ENCODE measurements around the gene SMIM41.
"Not testable (repeated sequence)": the region's sequence is repeated elsewhere in the genome, so short reads cannot be mapped to it uniquely, and the experiment has no call there.

Gene SMIM41

GRCh38 chr12:52097045-52097666 is 17.7 kb downstream of the SMIM41 start:
- Histone ChIP-seq H3K9ac (ENCODE audit: low read length) (no peak overlapping the region), H4K91ac (ENCODE audit: low read depth, low read length) (no peak overlapping the region), H3K4ac (ENCODE audit: low read depth, low read length) (no peak overlapping the region), H2AFZ (ENCODE audit: insufficient read depth, low read length, poor library complexity) (no peak overlapping the region), H2AK5ac (ENCODE audit: low read length) (no peak overlapping the region), H3K23ac (ENCODE audit: low read length) (no peak overlapping the region), H3K4me3 (ENCODE audit: low read depth, low read length) (no peak overlapping the region), H2BK5ac (ENCODE audit: low read depth, low read length, poor library complexity) (no peak overlapping the region), H3K4me1 (ENCODE audit: control insufficient read depth in 1 of 2, insufficient read depth in 2 of 2, low read length in 2 of 2) (no peaks in the 10 kb centered on the region), H3K4me2 (ENCODE audit: low read length) (no peak overlapping the region), H3K79me2 (ENCODE audit: control insufficient read depth, insufficient read depth, low read length, poor library complexity) (no peaks in the 10 kb centered on the region), H3K27ac (ENCODE audit: low read depth, low read length) (no peak overlapping the region), H3K79me1 (ENCODE audit: low read length) (no peaks in the 10 kb centered on the region), H2BK12ac (ENCODE audit: low read length) (no peak overlapping the region), H4K8ac (ENCODE audit: low read depth, low read length) (no peak overlapping the region), H4K12ac (ENCODE audit: low read depth, low read length) (no peak overlapping the region), H2BK120ac (ENCODE audit: insufficient read depth, low read length, poor library complexity) (no peak overlapping the region), H3K36me3 (ENCODE audit: control insufficient read depth in 1 of 2, insufficient read depth in 2 of 2, low read length in 2 of 2) (no peaks in the 10 kb centered on the region), H3K27me3 (ENCODE audit: insufficient read depth, low read length) (no peaks in the 10 kb centered on the region), H3K18ac (ENCODE audit: low read length) (no peak overlapping the region), H3K9me3 (ENCODE audit: insufficient read depth, low read depth, low read length) (peaks cover 2% of the 10 kb centered on the region), H3K14ac (ENCODE audit: low read length) (no peak overlapping the region)
- WGBS (ENCODE audit: extremely low coverage, insufficient coverage, insufficient read length) = no CpG with 5 or more reads among the region's 21 CpGs
- no peak for DNase-seq

GRCh38 chr12:52104431-52105089 is 25.1 kb downstream of the SMIM41 start:
- H4K8ac ChIP-seq (ENCODE audit: low read depth, low read length); H3K27me3 ChIP-seq (ENCODE audit: insufficient read depth, low read length); H2BK5ac ChIP-seq (ENCODE audit: low read depth, low read length, poor library complexity); H3K4ac ChIP-seq (ENCODE audit: low read depth, low read length); H3K4me3 ChIP-seq (ENCODE audit: low read depth, low read length); H3K36me3 ChIP-seq (ENCODE audit: control insufficient read depth in 1 of 2, insufficient read depth in 2 of 2, low read length in 2 of 2); H3K27ac ChIP-seq (ENCODE audit: low read depth, low read length); H3K9ac ChIP-seq (ENCODE audit: low read length); H3K79me2 ChIP-seq (ENCODE audit: control insufficient read depth, insufficient read depth, low read length, poor library complexity); H3K23ac ChIP-seq (ENCODE audit: low read length); DNase-seq; H3K9me3 ChIP-seq (ENCODE audit: insufficient read depth, low read depth, low read length); H3K4me1 ChIP-seq (ENCODE audit: control insufficient read depth in 1 of 2, insufficient read depth in 2 of 2, low read length in 2 of 2); H3K4me2 ChIP-seq (ENCODE audit: low read length); H3K18ac ChIP-seq (ENCODE audit: low read length); H2AK5ac ChIP-seq (ENCODE audit: low read length); H4K12ac ChIP-seq (ENCODE audit: low read depth, low read length); H3K79me1 ChIP-seq (ENCODE audit: low read length); H3K14ac ChIP-seq (ENCODE audit: low read length); H2BK12ac ChIP-seq (ENCODE audit: low read length); H2AFZ ChIP-seq (ENCODE audit: insufficient read depth, low read length, poor library complexity); H2BK120ac ChIP-seq (ENCODE audit: insufficient read depth, low read length, poor library complexity); H4K91ac ChIP-seq (ENCODE audit: low read depth, low read length): not testable (repeated sequence)
- WGBS (ENCODE audit: extremely low coverage, insufficient coverage, insufficient read length) = no CpG with 5 or more reads among the region's 10 CpGs

- not testable (repeated sequence) for H2BK12ac ChIP-seq (ENCODE audit: low read length); H3K4me3 ChIP-seq (ENCODE audit: low read depth, low read length); H3K79me2 ChIP-seq (ENCODE audit: control insufficient read depth, insufficient read depth, low read length, poor library complexity); H2BK120ac ChIP-seq (ENCODE audit: insufficient read depth, low read length, poor library complexity); H2AFZ ChIP-seq (ENCODE audit: insufficient read depth, low read length, poor library complexity); H3K14ac ChIP-seq (ENCODE audit: low read length); H3K79me1 ChIP-seq (ENCODE audit: low read length); H4K12ac ChIP-seq (ENCODE audit: low read depth, low read length); H4K8ac ChIP-seq (ENCODE audit: low read depth, low read length); H3K23ac ChIP-seq (ENCODE audit: low read length); H2AK5ac ChIP-seq (ENCODE audit: low read length); H4K91ac ChIP-seq (ENCODE audit: low read depth, low read length); H3K9ac ChIP-seq (ENCODE audit: low read length); H3K27ac ChIP-seq (ENCODE audit: low read depth, low read length); H3K27me3 ChIP-seq (ENCODE audit: insufficient read depth, low read length); H3K9me3 ChIP-seq (ENCODE audit: insufficient read depth, low read depth, low read length); H3K36me3 ChIP-seq (ENCODE audit: control insufficient read depth in 1 of 2, insufficient read depth in 2 of 2, low read length in 2 of 2); H3K18ac ChIP-seq (ENCODE audit: low read length); H3K4ac ChIP-seq (ENCODE audit: low read depth, low read length); H3K4me2 ChIP-seq (ENCODE audit: low read length); H2BK5ac ChIP-seq (ENCODE audit: low read depth, low read length, poor library complexity); H3K4me1 ChIP-seq (ENCODE audit: control insufficient read depth in 1 of 2, insufficient read depth in 2 of 2, low read length in 2 of 2)
- no CpG with 5 or more reads among the region's 18 CpGs for WGBS (ENCODE audit: extremely low coverage, insufficient coverage, insufficient read length)
- peak; percentile 87 to 93 for DNase-seq
These were observed 37.0 kb downstream of the SMIM41 start for GRCh38 chr12:52116222-52117125.

GRCh38 chr12:52117806-52118475 is 38.4 kb downstream of the SMIM41 start:
- H3K27me3 ChIP-seq (ENCODE audit: insufficient read depth, low read length); H3K9ac ChIP-seq (ENCODE audit: low read length); H2BK5ac ChIP-seq (ENCODE audit: low read depth, low read length, poor library complexity); H3K23ac ChIP-seq (ENCODE audit: low read length); H2BK120ac ChIP-seq (ENCODE audit: insufficient read depth, low read length, poor library complexity); DNase-seq; H2AK5ac ChIP-seq (ENCODE audit: low read length); H4K91ac ChIP-seq (ENCODE audit: low read depth, low read length); H4K8ac ChIP-seq (ENCODE audit: low read depth, low read length); H3K14ac ChIP-seq (ENCODE audit: low read length); H2BK12ac ChIP-seq (ENCODE audit: low read length); H3K27ac ChIP-seq (ENCODE audit: low read depth, low read length); H3K36me3 ChIP-seq (ENCODE audit: control insufficient read depth in 1 of 2, insufficient read depth in 2 of 2, low read length in 2 of 2); H3K18ac ChIP-seq (ENCODE audit: low read length); H3K9me3 ChIP-seq (ENCODE audit: insufficient read depth, low read depth, low read length); H3K79me1 ChIP-seq (ENCODE audit: low read length); H3K4me2 ChIP-seq (ENCODE audit: low read length); H3K4ac ChIP-seq (ENCODE audit: low read depth, low read length); H4K12ac ChIP-seq (ENCODE audit: low read depth, low read length); H2AFZ ChIP-seq (ENCODE audit: insufficient read depth, low read length, poor library complexity); H3K4me1 ChIP-seq (ENCODE audit: control insufficient read depth in 1 of 2, insufficient read depth in 2 of 2, low read length in 2 of 2); H3K4me3 ChIP-seq (ENCODE audit: low read depth, low read length); H3K79me2 ChIP-seq (ENCODE audit: control insufficient read depth, insufficient read depth, low read length, poor library complexity): not testable (repeated sequence)
- no CpG with 5 or more reads among the region's 20 CpGs for WGBS (ENCODE audit: extremely low coverage, insufficient coverage, insufficient read length)

Measured in trophoblast cell (in vitro differentiated cells and primary cell).